ENCODE measurements around the gene RAB34.

GRCh38 chr17:28729950-28730330 is 12.3 kb upstream of the RAB34 start:
- TF ChIP-seq CTCF (IDR thresholded peaks at IDR 0.05; ENCODE audit: low read depth, low read length, poor library complexity, severe bottlenecking) (no peak), EZH2phosphoT487 (IDR thresholded peaks at IDR 0.05; ENCODE audit: borderline replicate concordance, low read length) (no peak)
